ENCODE data around the gene RALB.
"Not testable (repeated sequence)": the region's sequence is repeated elsewhere in the genome, so short reads cannot be mapped to it uniquely, and the experiment has no call there.

RALB gene

DNA sequence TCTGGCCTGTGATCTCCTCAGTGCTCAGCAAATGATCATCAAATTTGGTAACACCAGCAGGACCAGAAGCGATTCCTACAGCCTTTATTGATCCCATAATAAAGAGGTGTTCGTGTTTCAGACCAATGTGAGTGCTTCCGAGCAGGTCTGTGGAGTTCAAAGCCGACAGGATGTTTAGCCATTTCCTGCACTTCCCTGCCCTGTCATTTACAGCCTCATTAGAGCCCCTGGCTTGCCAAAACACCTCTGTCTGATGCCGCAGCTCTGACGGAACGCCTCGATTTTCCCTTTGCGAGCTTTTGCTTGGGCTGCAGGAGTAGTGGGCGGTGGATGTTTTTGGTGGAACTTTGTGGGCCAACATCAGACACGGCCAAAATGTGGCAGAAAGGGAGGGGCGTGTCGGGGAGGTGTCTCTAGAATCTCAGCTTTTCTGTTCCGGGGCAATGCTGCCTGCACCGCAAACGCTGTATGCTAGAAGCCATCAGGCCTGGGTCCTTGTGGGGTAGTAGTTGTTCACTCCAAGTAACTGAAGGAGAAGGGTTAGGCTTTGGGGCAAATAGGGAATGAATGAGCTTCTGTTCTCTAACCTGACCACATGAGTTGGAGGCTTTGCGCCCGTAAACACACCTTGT is 67.2 kb downstream of the RALB start:
- Histone ChIP-seq H3K27me3 (ENCODE audit: control insufficient read depth, insufficient read depth, low read length) (peaks cover 16% of the 10 kb centered on the region), H3K27ac (ENCODE audit: low read depth, low read length) (no peak overlapping the region), H3K36me3 (ENCODE audit: control insufficient read depth, insufficient read depth, low read length) (no peaks in the 10 kb centered on the region), H3K4me1 (ENCODE audit: control insufficient read depth, insufficient read depth, low read length) (no peaks in the 10 kb centered on the region), H3K9ac (ENCODE audit: low read depth, low read length) (no peak overlapping the region), H3K4me3 (ENCODE audit: low read depth, low read length) (no peak overlapping the region), H3K9me3 (ENCODE audit: control insufficient read depth, insufficient read depth, low read length) (no peaks in the 10 kb centered on the region)

DNA sequence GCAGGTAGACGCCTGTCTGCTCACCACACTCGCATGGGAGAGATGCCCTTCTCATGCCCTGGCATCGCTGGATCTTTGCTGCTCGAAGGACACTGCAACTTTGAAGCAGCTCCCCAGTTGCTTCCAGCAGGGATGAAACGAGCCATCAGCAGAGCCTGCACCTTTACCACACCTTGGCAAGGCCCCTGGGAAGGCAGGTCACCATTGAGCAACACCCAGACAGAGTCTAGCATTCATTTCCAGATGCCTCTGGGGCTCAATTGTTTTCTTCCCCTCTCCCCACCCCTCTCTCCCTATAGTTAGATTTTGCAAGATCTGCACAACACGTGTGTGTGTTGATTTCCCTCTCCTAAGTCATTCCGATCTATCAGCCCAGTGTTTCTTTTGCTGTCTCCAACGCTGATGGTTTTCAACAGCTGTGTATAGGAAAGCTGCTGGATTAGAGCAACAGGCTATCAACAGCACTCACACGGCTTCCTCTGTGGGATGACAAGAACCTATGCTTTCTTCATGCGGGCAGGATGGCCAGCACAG is 67.7 kb downstream of the RALB start:
- H3K36me3 ChIP-seq (ENCODE audit: control insufficient read depth, insufficient read depth, low read length), result no peaks in the 10 kb centered on the region
- H3K27ac ChIP-seq (ENCODE audit: low read depth, low read length), result no peak overlapping the region
- no peak overlapping the region for H3K9ac ChIP-seq (ENCODE audit: low read depth, low read length)
- no peaks in the 10 kb centered on the region for H3K9me3 ChIP-seq (ENCODE audit: control insufficient read depth, insufficient read depth, low read length)
- no peaks in the 10 kb centered on the region for H3K4me1 ChIP-seq (ENCODE audit: control insufficient read depth, insufficient read depth, low read length)
- H3K27me3 ChIP-seq (ENCODE audit: control insufficient read depth, insufficient read depth, low read length), result peaks cover 10% of the 10 kb centered on the region
- no peak overlapping the region for H3K4me3 ChIP-seq (ENCODE audit: low read depth, low read length)

DNA sequence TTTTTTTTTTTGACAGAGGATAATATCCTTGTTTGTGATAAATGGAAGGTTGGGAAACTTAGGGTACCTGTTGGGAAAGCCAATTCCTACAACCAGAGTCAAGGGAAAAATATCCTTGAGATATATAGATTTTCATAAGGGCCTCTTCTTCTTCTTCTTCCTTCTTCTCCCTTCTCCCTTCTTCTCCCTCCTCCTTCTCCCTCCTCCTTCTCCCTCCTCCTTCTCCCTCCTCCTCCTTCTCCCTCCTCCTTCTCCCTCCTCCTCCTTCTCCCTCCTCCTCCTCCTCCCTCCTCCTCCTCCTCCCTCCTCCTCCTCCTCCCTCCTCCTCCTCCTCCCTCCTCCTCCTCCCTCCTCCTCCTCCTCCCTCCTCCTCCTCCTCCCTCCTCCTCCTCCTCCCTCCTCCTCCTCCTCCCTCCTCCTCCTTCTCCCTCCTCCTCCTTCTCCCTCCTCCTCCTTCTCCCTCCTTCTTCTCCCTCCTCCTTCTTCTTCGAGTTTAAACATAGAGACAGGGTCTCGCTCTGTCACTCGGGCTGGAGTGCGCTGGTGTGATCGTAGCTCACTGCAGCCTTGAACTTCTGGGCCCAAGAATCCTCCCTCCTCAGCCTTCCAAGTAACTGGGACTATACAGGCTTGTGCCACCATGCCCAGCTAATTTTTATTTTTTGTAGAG is 68.4 kb downstream of the RALB start:
- not testable (repeated sequence) for H3K4me1 ChIP-seq (ENCODE audit: control insufficient read depth, insufficient read depth, low read length); H3K9ac ChIP-seq (ENCODE audit: low read depth, low read length); H3K36me3 ChIP-seq (ENCODE audit: control insufficient read depth, insufficient read depth, low read length); H3K4me3 ChIP-seq (ENCODE audit: low read depth, low read length); H3K9me3 ChIP-seq (ENCODE audit: control insufficient read depth, insufficient read depth, low read length); H3K27ac ChIP-seq (ENCODE audit: low read depth, low read length); H3K27me3 ChIP-seq (ENCODE audit: control insufficient read depth, insufficient read depth, low read length)

DNA sequence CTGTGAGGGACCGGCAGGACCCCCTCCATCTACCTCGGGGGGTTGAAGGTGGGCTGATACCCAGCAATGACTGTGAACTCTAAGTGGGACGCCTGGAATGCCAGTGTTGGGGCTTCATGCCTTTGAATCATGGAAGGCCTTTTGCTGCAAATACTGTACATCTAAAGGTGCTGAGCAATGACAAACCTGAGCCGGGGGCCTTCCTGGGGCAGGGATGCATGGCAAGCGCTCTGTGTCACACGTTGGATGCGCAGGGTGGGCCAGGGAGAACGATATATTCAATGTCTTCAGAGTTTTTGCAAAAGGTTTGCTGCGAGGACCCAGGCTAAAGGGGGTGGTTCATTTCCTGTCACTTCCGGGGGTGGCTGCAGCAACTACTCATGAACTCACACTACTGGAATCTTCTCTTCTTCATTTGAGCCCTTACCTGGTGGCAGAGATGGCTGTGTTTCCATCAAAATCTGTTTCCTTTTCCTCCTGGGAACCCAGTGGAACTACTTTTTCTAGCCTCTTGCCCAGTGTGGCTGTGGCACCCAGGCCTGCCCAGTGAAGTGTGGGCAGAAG is 69.2 kb downstream of the RALB start:
- no peak overlapping the region for H3K9ac ChIP-seq (ENCODE audit: low read depth, low read length)
- no peak overlapping the region for H3K4me3 ChIP-seq (ENCODE audit: low read depth, low read length)
- no peaks in the 10 kb centered on the region; the same call in 1 of the 2 replicates for H3K27me3 ChIP-seq (ENCODE audit: control insufficient read depth, insufficient read depth, low read length)
- no peaks in the 10 kb centered on the region for H3K36me3 ChIP-seq (ENCODE audit: control insufficient read depth, insufficient read depth, low read length)
- H3K4me1 ChIP-seq (ENCODE audit: control insufficient read depth, insufficient read depth, low read length), result no peaks in the 10 kb centered on the region
- H3K9me3 ChIP-seq (ENCODE audit: control insufficient read depth, insufficient read depth, low read length), result no peaks in the 10 kb centered on the region
- no peak overlapping the region for H3K27ac ChIP-seq (ENCODE audit: low read depth, low read length)

DNA sequence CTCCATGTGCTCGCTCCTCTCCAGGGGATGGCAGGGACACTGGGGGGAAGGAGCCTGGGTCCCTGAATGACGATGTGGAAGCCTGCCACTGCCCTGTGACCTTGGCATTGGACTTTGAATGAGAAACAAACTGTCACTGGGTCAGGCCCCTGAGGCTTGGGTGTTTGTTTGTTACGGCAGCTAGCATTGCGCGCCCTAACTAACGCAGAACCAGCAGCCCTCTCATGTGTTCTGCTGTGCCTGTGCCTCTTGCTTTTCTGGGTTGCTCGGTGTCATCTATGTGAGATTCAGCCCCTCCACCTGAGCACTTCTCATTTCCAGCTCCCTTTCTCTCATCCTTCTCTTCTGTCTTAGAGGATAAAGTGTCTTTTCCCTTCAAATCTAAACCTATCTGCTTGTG is 69.7 kb downstream of the RALB start:
- Histone ChIP-seq H3K27me3 (ENCODE audit: control insufficient read depth, insufficient read depth, low read length) (no peaks in the 10 kb centered on the region; the same call in 1 of the 2 replicates), H3K36me3 (ENCODE audit: control insufficient read depth, insufficient read depth, low read length) (no peaks in the 10 kb centered on the region), H3K4me3 (ENCODE audit: low read depth, low read length) (no peak overlapping the region), H3K9ac (ENCODE audit: low read depth, low read length) (no peak overlapping the region), H3K27ac (ENCODE audit: low read depth, low read length) (no peak overlapping the region), H3K9me3 (ENCODE audit: control insufficient read depth, insufficient read depth, low read length) (no peaks in the 10 kb centered on the region), H3K4me1 (ENCODE audit: control insufficient read depth, insufficient read depth, low read length) (no peaks in the 10 kb centered on the region)

DNA sequence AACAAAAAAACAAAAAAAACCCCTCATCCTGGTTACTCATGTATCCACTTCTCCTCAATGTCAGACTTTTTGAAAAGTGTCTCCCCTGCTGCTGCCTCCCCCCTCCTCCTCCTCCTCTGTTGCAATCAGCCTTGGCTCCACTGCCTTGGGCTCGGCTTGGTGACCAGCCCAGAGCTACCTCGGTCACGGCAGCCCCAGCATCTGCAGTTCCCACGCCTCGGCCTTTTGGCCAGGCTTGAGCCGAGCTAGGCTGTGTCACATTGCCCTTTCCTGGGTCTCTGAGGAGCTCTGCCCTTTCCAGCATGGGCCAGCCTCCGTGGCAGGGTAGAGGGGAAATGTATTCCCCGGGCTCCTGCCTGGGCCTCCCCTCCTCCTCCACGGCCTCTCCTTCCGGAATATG is 70.6 kb downstream of the RALB start:
- no peaks in the 10 kb centered on the region for H3K4me1 ChIP-seq (ENCODE audit: control insufficient read depth, insufficient read depth, low read length)
- H3K27ac ChIP-seq (ENCODE audit: low read depth, low read length), result no peak overlapping the region
- no peaks in the 10 kb centered on the region for H3K36me3 ChIP-seq (ENCODE audit: control insufficient read depth, insufficient read depth, low read length)
- H3K27me3 ChIP-seq (ENCODE audit: control insufficient read depth, insufficient read depth, low read length), result no peaks in the 10 kb centered on the region; the same call in 1 of the 2 replicates
- no peaks in the 10 kb centered on the region for H3K9me3 ChIP-seq (ENCODE audit: control insufficient read depth, insufficient read depth, low read length)
- no peak overlapping the region for H3K9ac ChIP-seq (ENCODE audit: low read depth, low read length)
- H3K4me3 ChIP-seq (ENCODE audit: low read depth, low read length), result no peak overlapping the region

DNA sequence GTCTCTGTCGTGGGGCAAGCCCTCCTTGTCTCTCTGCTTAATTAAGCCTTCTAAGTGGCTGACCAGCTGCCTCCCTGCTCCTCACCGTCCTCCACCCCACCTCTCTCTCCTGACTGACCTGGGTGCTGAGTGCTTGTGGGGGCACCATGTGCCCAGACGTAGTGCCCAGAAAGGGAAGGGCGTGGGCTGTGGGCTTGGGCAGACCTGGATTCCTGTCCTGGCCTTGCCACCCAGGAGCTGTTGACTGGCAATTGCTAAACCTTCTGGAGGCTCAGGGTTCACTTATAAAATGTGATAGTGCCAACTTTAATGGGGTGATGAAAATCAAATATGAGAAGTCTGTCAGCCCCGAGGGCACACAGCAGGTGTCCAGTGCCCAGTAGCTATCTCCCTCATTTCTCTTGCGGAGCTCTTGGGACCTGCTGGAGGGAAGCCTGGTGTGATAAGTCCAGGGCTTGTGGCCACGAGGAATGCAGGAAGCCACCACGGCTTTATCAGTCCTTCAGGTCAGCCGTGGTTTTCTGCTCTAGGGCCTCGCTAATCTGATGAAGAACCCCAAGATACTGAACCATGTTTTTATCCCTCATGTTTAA is 71.3 kb downstream of the RALB start:
- Histone ChIP-seq H3K9ac (ENCODE audit: low read depth, low read length) (no peak overlapping the region), H3K4me1 (ENCODE audit: control insufficient read depth, insufficient read depth, low read length) (no peaks in the 10 kb centered on the region), H3K4me3 (ENCODE audit: low read depth, low read length) (no peak overlapping the region), H3K27me3 (ENCODE audit: control insufficient read depth, insufficient read depth, low read length) (no peaks in the 10 kb centered on the region; the same call in 1 of the 2 replicates), H3K36me3 (ENCODE audit: control insufficient read depth, insufficient read depth, low read length) (no peaks in the 10 kb centered on the region), H3K9me3 (ENCODE audit: control insufficient read depth, insufficient read depth, low read length) (no peaks in the 10 kb centered on the region), H3K27ac (ENCODE audit: low read depth, low read length) (no peak overlapping the region)

DNA sequence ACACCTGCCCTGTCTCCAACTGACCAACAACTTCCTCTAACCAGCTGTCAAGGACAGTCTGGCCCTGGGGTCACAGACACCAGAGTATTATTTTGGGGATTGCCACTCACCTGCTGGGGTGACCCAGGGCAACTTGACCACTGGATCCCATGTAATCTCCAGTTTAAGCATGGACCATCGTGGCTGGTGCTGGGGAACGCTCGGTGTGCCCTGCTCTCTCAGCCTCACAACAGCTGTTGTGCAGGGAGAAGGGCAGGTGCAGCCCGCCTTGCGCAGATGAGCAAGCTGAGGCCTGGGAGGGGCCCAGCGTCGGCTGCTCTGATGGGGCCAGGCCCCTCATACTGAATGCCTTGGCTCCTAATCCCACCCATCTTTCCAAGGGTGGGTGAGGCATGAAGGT is 72.3 kb downstream of the RALB start:
- H3K27me3 ChIP-seq (ENCODE audit: control insufficient read depth, insufficient read depth, low read length), result no peaks in the 10 kb centered on the region; the same call in 1 of the 2 replicates
- H3K27ac ChIP-seq (ENCODE audit: low read depth, low read length), result no peak overlapping the region
- H3K4me1 ChIP-seq (ENCODE audit: control insufficient read depth, insufficient read depth, low read length), result no peaks in the 10 kb centered on the region

DNA sequence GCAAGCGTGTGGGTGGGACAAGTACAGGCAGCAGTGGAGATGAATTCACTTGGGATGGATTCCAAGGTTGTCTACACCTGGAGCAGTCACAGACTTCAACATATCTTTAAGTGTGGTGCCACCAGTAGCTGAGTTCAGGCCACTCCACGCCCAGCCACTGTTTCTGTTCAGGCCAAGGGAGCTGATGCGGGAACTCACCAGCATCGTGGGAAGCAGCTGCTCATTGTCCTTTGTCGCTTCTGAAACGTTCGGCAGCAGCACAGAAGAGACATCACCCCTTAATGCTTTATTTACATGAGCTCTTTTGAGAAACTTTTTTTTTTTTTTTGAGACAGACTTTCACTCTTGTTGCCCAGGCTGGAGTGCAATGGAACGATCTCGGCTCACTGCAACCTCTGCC is 73.4 kb downstream of the RALB start:
- no peaks in the 10 kb centered on the region; the same call in 1 of the 2 replicates for H3K27me3 ChIP-seq (ENCODE audit: control insufficient read depth, insufficient read depth, low read length)
- no peaks in the 10 kb centered on the region for H3K9me3 ChIP-seq (ENCODE audit: control insufficient read depth, insufficient read depth, low read length)
- no peaks in the 10 kb centered on the region for H3K36me3 ChIP-seq (ENCODE audit: control insufficient read depth, insufficient read depth, low read length)
- H3K4me3 ChIP-seq (ENCODE audit: low read depth, low read length), result no peak overlapping the region
- H3K9ac ChIP-seq (ENCODE audit: low read depth, low read length), result no peak overlapping the region
- H3K27ac ChIP-seq (ENCODE audit: low read depth, low read length), result no peak overlapping the region
- H3K4me1 ChIP-seq (ENCODE audit: control insufficient read depth, insufficient read depth, low read length), result no peaks in the 10 kb centered on the region

More for the DNA sequence above, 72.3 kb downstream of the RALB start:
- Histone ChIP-seq H3K9ac (ENCODE audit: low read depth, low read length) (no peak overlapping the region), H3K4me3 (ENCODE audit: low read depth, low read length) (no peak overlapping the region), H3K9me3 (ENCODE audit: control insufficient read depth, insufficient read depth, low read length) (no peaks in the 10 kb centered on the region), H3K36me3 (ENCODE audit: control insufficient read depth, insufficient read depth, low read length) (no peaks in the 10 kb centered on the region)

DNA sequence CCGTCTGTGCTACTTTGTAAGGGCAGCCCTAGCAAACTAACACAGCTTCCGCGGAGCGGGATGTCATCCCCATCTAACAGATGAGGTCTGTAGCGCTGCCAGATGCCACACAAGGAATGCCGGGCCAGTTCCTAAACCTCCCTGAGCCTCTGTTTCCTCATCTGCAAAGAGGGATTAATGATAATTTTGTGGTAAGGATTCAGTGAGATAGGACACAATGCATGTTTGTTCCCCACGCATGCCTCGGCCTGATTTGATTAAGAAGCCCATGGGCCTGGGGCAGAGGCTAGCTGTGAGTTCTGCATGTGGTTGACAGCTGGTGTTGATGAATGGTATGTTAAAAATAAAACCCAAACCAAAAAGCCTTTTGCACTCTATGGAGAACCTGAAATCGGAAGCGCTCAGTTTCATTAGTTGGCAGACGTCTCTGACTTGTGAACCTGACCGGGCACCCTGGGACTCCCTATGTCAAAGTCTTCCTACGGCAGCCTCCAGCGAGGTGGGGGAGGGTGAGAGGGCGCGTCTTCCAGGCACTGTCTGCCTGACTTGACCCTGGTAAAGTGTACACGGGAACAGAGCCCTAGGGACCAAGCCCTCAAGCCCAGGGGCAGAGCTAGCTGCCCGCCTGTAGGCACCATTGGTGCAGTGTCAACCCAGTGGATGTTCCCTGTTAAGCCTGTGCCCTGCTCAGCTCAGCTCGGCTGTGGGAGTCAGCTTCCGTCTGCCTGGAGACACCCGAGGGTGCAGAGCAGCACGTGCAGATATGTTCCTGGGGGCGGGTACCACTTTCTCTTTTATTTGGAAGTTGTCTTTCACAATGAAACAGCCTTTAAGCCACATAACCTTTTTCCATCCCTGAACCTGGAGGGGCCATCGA is 78.5 kb downstream of the RALB start:
- Histone ChIP-seq H3K4me1 (ENCODE audit: control insufficient read depth, insufficient read depth, low read length) (no peaks in the 10 kb centered on the region), H3K9me3 (ENCODE audit: control insufficient read depth, insufficient read depth, low read length) (no peaks in the 10 kb centered on the region), H3K27ac (ENCODE audit: low read depth, low read length) (no peak overlapping the region), H3K36me3 (ENCODE audit: control insufficient read depth, insufficient read depth, low read length) (no peaks in the 10 kb centered on the region), H3K9ac (ENCODE audit: low read depth, low read length) (no peak overlapping the region), H3K4me3 (ENCODE audit: low read depth, low read length) (no peak overlapping the region), H3K27me3 (ENCODE audit: control insufficient read depth, insufficient read depth, low read length) (no peaks in the 10 kb centered on the region; the same call in 1 of the 2 replicates)
